GM12878 (cell line): Measurements from ENCODE around the gene GNA14. TPM values are rescaled to one million over a fixed set of nuclear protein-coding genes. Genes with fewer than 3 reads are reported as not detected.

Source experiments
- ATAC-seq: fragments of 200-7000 bp; cut with Tn5 transposase; 3 replicates; pipeline ENCODE4 v1.9.1; 2020; ENCODE audit warnings: mild to moderate bottlenecking, moderate library complexity
- BruUV-seq: library from RNA; stranded (reverse); fragments of 400-500 nt; replicated peaks from 2 replicates; lab custom pipeline; 2021; lab: Mats Ljungman, UMichigan
- CTCF ChIA-PET: fragments of 300-600 bp; sonication (Branson Sonifier 250); formaldehyde crosslinking; extraction: SDS; loops from one replicate; lab custom pipeline; 2021; ENCODE audit warnings: inconsistent platforms; lab: Yijun Ruan, JAX
- POLR2A ChIA-PET: fragments of 350-600 bp; formaldehyde crosslinking; extraction: SDS; loops from one replicate; lab custom pipeline; 2021; ENCODE audit warnings: inconsistent platforms; lab: Charles Lee
- RAD21 ChIA-PET: fragments of 300-600 bp; sonication (Branson Sonifier 250); formaldehyde crosslinking; loops from one replicate; lab custom pipeline; 2023; ENCODE audit warnings: antibody characterized with exemption; ENCODE audit not compliant: unreplicated experiment; lab: Charles Lee
- SMC1A ChIA-PET: fragments of 300-600 bp; sonication (Branson Sonifier 250); formaldehyde crosslinking; loops from one replicate; lab custom pipeline; 2023; ENCODE audit not compliant: unreplicated experiment, uncharacterized antibody; lab: Charles Lee
- DNase-seq: peaks from one replicate; pipeline ENCODE4 v3.0.0-alpha.2; 2011; ENCODE audit warnings: low read depth, low spot score
- FAIRE-seq: peaks from 3 replicates; lab custom pipeline; 2011; peaks lifted over from hg19 to GRCh38; lab: Jason Lieb, UNC
- H2AFZ ChIP-seq: 2 replicates; pipeline ENCODE4 v1.6.0; 2011; ENCODE audit warnings: low read depth, low read length, control low read depth; ENCODE audit not compliant: control insufficient read depth
- H3K27ac ChIP-seq: 2 replicates; pipeline ENCODE4 v1.5.1; 2011; ENCODE audit warnings: control low read depth; ENCODE audit not compliant: control insufficient read depth, insufficient read depth
- H3K27me3 ChIP-seq, 2 experiments: replicated peaks in 1 of 2; 2 replicates each; pipeline versions ENCODE4 v1.6.0 to v1.6.1; 2011; ENCODE audit warnings: low read length in 1 of 2; ENCODE audit not compliant: control insufficient read depth in 2 of 2, insufficient read depth in 2 of 2
- H3K36me3 ChIP-seq, 2 experiments: 2 replicates each; pipeline ENCODE4 v1.5.1; 2011; ENCODE audit warnings: low read length in 1 of 2; ENCODE audit not compliant: control insufficient read depth in 2 of 2, insufficient read depth in 2 of 2
- H3K4me1 ChIP-seq: 2 replicates; pipeline ENCODE4 v1.6.1; 2011; ENCODE audit warnings: mild to moderate bottlenecking, low read length, moderate library complexity, mixed read lengths; ENCODE audit not compliant: control insufficient read depth, insufficient read depth
- H3K4me2 ChIP-seq: 2 replicates; pipeline ENCODE4 v1.6.0; 2011; ENCODE audit warnings: control low read depth; ENCODE audit not compliant: control insufficient read depth, insufficient read depth
- H3K4me3 ChIP-seq: fragments of 200-600 bp; sonication (generic); 2 replicates; pipeline ENCODE4 v1.5.1; 2016
- H3K79me2 ChIP-seq: 2 replicates; pipeline ENCODE4 v1.6.0; 2011; ENCODE audit warnings: low read length; ENCODE audit not compliant: control insufficient read depth, insufficient read depth
- H3K9ac ChIP-seq: 2 replicates; pipeline ENCODE4 v1.8.0; 2011; ENCODE audit warnings: low read length, control low read depth, mixed read lengths; ENCODE audit not compliant: control insufficient read depth, insufficient read depth
- H3K9me3 ChIP-seq: replicated peaks from 3 replicates; pipeline ENCODE4 v1.5.1; 2011; ENCODE audit warnings: mild to moderate bottlenecking, low read length; ENCODE audit not compliant: control insufficient read depth, insufficient read depth
- H4K20me1 ChIP-seq: 2 replicates; pipeline ENCODE4 v1.6.0; 2011; ENCODE audit not compliant: control insufficient read depth, insufficient read depth
- MEF2A ChIP-seq: IDR thresholded peaks from 2 replicates; pipeline ENCODE4 v1.6.1; 2011; ENCODE audit warnings: low read depth, mild to moderate bottlenecking, low read length, moderate library complexity; ENCODE audit not compliant: insufficient read depth
- NFIC ChIP-seq: IDR thresholded peaks from 2 replicates; pipeline ENCODE4 v1.6.1; 2012; ENCODE audit warnings: low read depth, mild to moderate bottlenecking, inconsistent platforms, low read length, moderate library complexity
- NRF1 ChIP-seq: conservative IDR thresholded peaks from 2 replicates; pipeline ENCODE4 v1.6.1; 2011; ENCODE audit warnings: mild to moderate bottlenecking, low read depth, low read length, improper control_type of control experiment
- RAD21 ChIP-seq: IDR thresholded peaks from 2 replicates; pipeline ENCODE4 v1.6.1; 2011; ENCODE audit warnings: mild to moderate bottlenecking, low read depth, low read length, moderate library complexity; ENCODE audit not compliant: insufficient read depth
- SKIL ChIP-seq: fragments of 450-650 bp; IDR thresholded peaks from 2 replicates; pipeline ENCODE4 v1.6.1; 2017; ENCODE audit warnings: mild to moderate bottlenecking, low read depth, inconsistent platforms; ENCODE audit not compliant: poor library complexity, severe bottlenecking
- WGBS: methylation state at CpG from one replicate; pipeline ENCODE4 v1.1.6; 2016; ENCODE audit warnings: low lambda C conversion rate; ENCODE audit not compliant: insufficient replicate concordance, insufficient coverage; ENCODE audit errors: missing lambda C conversion rate; 5-methylcytosine and 5-hydroxymethylcytosine counted together
- in situ Hi-C: fragments of 300-500 bp; cut with MboI; formaldehyde crosslinking; loops from 9 replicates; pipeline ENCODE4 v1.14.3; 2018; ENCODE audit warnings: mixed read lengths
- intact Hi-C: fragments of 100-400 bp; cut with micrococcal nuclease; formaldehyde crosslinking; loops from one replicate; pipeline ENCODE4 v1.14.2; 2022; ENCODE audit not compliant: unreplicated experiment
- polyA plus RNA-seq, 11 experiments: library from polyadenylated mRNA; depleted of rRNA in 4 of 11; unstranded in 6 of 11; stranded (reverse) in 5 of 11; fragments of >200 nt; fragmentation: Nextera tagmentation in 4 of 11; fragmentation: Illumina TruSeq in 1 of 11; extraction: Ambion mirVana in 4 of 11; extraction: Trizol in 1 of 11; gene quantifications; 1 replicate in 1 of 11; 2 replicates in 10 of 11; pipeline versions ENCODE4 v1.2.1 to v1.2.3, GENCODE V29; 2011 to 2016; ENCODE audit warnings: inconsistent platforms in 2 of 11, missing spikeins in 2 of 11, low read depth in 1 of 11
- total RNA-seq, 4 experiments: library from RNA; depleted of rRNA in 3 of 4; stranded (reverse); fragments of >200 nt in 3 of 4; fragmentation: Illumina TruSeq in 1 of 4; extraction: Trizol in 1 of 4; gene quantifications; 2 replicates each; pipeline versions ENCODE4 v1.2.1 to v1.2.3, GENCODE V29; 2013 to 2021

The GNA14 gene
- total and polyA plus RNA-seq, 10 of the 15 experiments (the other 5 are each of a cell fraction or from before 2014, with no cell fraction given): 0.17 TPM; not detected in 9

- in situ Hi-C loops: no loop called here
- Histone ChIP-seq H3K9me3 (no peaks in the 10 kb centered on the region; the same call in 2 of the 3 replicates), H3K4me1 (no peaks in the 10 kb centered on the region), H3K9ac (no peak overlapping the region), H3K4me3 (no peak overlapping the region), H3K27ac (no peak overlapping the region), H3K4me2 (no peak overlapping the region), H3K36me3 (no peaks in the 10 kb centered on the region), H3K27me3 (no peaks in the 10 kb centered on the region), H2AFZ (no peak overlapping the region), H3K79me2 (no peaks in the 10 kb centered on the region), H4K20me1 (no peaks in the 10 kb centered on the region)
- ChIA-PET CTCF (no interaction called here), SMC1A (no interaction called here), RAD21 (no interaction called here), POLR2A (no interaction called here)
- intact Hi-C loops: no loop called here
- FAIRE-seq (no peak), ATAC-seq (no peak), DNase-seq (no peak)
- TF ChIP-seq NRF1 (no peak), SKIL (no peak), NFIC (no peak), MEF2A (no peak), RAD21 (no peak)
- BruUV-seq: no TSS peak
- 0% methylated on average over 2 of the region's 3 CpGs for WGBS
These were observed 103.6 kb downstream of the GNA14 start for GRCh38 chr9:77544546-77544945.
